Stomach smooth muscle (tissue), 2 donors: Measurements from ENCODE around the gene ADAMTSL2.
A peak's percentile ranks its signal among the peaks of the same experiment; 100 is the strongest.

Source experiments
- H3K27ac ChIP-seq: one replicate; pipeline ENCODE4 v1.7.0; 2013; ENCODE audit warnings: mild to moderate bottlenecking, low read length, inconsistent platforms
- H3K27me3 ChIP-seq, 2 donors: one replicate each; pipeline ENCODE4 v1.7.0; 2013; ENCODE audit warnings: low read length in 2 of 2; ENCODE audit not compliant: insufficient read depth in 2 of 2, control insufficient read depth in 1 of 2
- H3K36me3 ChIP-seq, 2 donors: one replicate each; pipeline ENCODE4 v1.7.0; 2013; ENCODE audit warnings: low read length in 2 of 2; ENCODE audit not compliant: control insufficient read depth in 2 of 2, insufficient read depth in 2 of 2
- H3K4me1 ChIP-seq: one replicate; pipeline ENCODE4 v1.7.0; 2013; ENCODE audit warnings: low read length; ENCODE audit not compliant: control insufficient read depth, insufficient read depth
- H3K4me3 ChIP-seq, 2 donors: one replicate each; pipeline ENCODE4 v1.7.0; 2013; ENCODE audit warnings: low read length in 2 of 2
- H3K9ac ChIP-seq, 2 donors: one replicate each; pipeline ENCODE4 v1.7.0; 2013; ENCODE audit warnings: low read length in 2 of 2, mild to moderate bottlenecking in 1 of 2
- H3K9me3 ChIP-seq, 2 donors: one replicate each; pipeline ENCODE4 v1.7.0; 2013; ENCODE audit warnings: low read length in 2 of 2; ENCODE audit not compliant: control insufficient read depth in 2 of 2
- donor health status: healthy.
- donor health status: Pancreatic carcinoma.

The ADAMTSL2 gene

GRCh38 chr9:133571896-133572595 lies 37.5 kb downstream of the ADAMTSL2 start:
- H3K27me3 ChIP-seq = peaks cover 0 to 3% of the 10 kb centered on the region in 2 donors
- H3K4me3 ChIP-seq = no peak overlapping the region

GRCh38 chr9:133572821-133573361 lies 38.4 kb downstream of the ADAMTSL2 start:
- peaks cover 19% of the 10 kb centered on the region for H3K4me1 ChIP-seq
- no peak overlapping the region for H3K27ac ChIP-seq
- no peaks in the 10 kb centered on the region for H3K9me3 ChIP-seq
- peaks cover 0 to 6% of the 10 kb centered on the region in 2 donors for H3K27me3 ChIP-seq
- H3K36me3 ChIP-seq = no peaks in the 10 kb centered on the region
- no peak overlapping the region for H3K9ac ChIP-seq
- peak overlapping the region in 1 of 2 donors; percentile 35 for H3K4me3 ChIP-seq

More at GRCh38 chr9:133571896-133572595, 37.5 kb downstream of the ADAMTSL2 start:
- H3K36me3 ChIP-seq = no peaks in the 10 kb centered on the region
- H3K9ac ChIP-seq = no peak overlapping the region
- H3K4me1 ChIP-seq = peaks cover 19% of the 10 kb centered on the region
- no peak overlapping the region for H3K27ac ChIP-seq
- H3K9me3 ChIP-seq = no peaks in the 10 kb centered on the region

GRCh38 chr9:133573791-133574515 lies 39.4 kb downstream of the ADAMTSL2 start:
- H3K4me1 ChIP-seq = peaks cover 19% of the 10 kb centered on the region
- no peak overlapping the region for H3K9ac ChIP-seq
- peaks cover 0 to 7% of the 10 kb centered on the region in 2 donors for H3K27me3 ChIP-seq

GRCh38 chr9:133574771-133575170 lies 40.3 kb downstream of the ADAMTSL2 start:
- Histone ChIP-seq H3K4me1 (peaks cover 19% of the 10 kb centered on the region), H3K4me3 (no peak overlapping the region), H3K27me3 (peaks cover 0 to 7% of the 10 kb centered on the region in 2 donors), H3K27ac (no peak overlapping the region), H3K9ac (no peak overlapping the region), H3K9me3 (no peaks in the 10 kb centered on the region), H3K36me3 (no peaks in the 10 kb centered on the region)

More at GRCh38 chr9:133573791-133574515, 39.4 kb downstream of the ADAMTSL2 start:
- Histone ChIP-seq H3K36me3 (no peaks in the 10 kb centered on the region), H3K27ac (no peak overlapping the region), H3K4me3 (no peak overlapping the region), H3K9me3 (no peaks in the 10 kb centered on the region)

- Histone ChIP-seq H3K4me3 (no peak overlapping the region), H3K36me3 (no peaks in the 10 kb centered on the region), H3K9ac (no peak overlapping the region), H3K27me3 (peaks cover 0 to 7% of the 10 kb centered on the region in 2 donors), H3K27ac (no peak overlapping the region), H3K4me1 (peaks cover 19% of the 10 kb centered on the region), H3K9me3 (no peaks in the 10 kb centered on the region)
Observed at GRCh38 chr9:133575186-133576030, 40.9 kb downstream of the ADAMTSL2 start.

- Histone ChIP-seq H3K4me1 (peaks cover 19% of the 10 kb centered on the region), H3K36me3 (no peaks in the 10 kb centered on the region), H3K9ac (no peak overlapping the region), H3K27me3 (peaks cover 0 to 7% of the 10 kb centered on the region in 2 donors), H3K9me3 (no peaks in the 10 kb centered on the region), H3K4me3 (no peak overlapping the region), H3K27ac (no peak overlapping the region)
Observed at GRCh38 chr9:133576031-133576874, 41.7 kb downstream of the ADAMTSL2 start.

- Histone ChIP-seq H3K27me3 (peaks cover 0 to 9% of the 10 kb centered on the region in 2 donors), H3K9ac (no peak overlapping the region), H3K27ac (no peak overlapping the region), H3K36me3 (no peaks in the 10 kb centered on the region), H3K9me3 (no peaks in the 10 kb centered on the region), H3K4me3 (peak overlapping the region in 1 of 2 donors; percentile 22), H3K4me1 (peaks cover 18% of the 10 kb centered on the region)
Observed at GRCh38 chr9:133576875-133577736, 42.6 kb downstream of the ADAMTSL2 start.

GRCh38 chr9:133577737-133578112 lies 43.2 kb downstream of the ADAMTSL2 start:
- Histone ChIP-seq H3K27ac (no peak overlapping the region), H3K36me3 (no peaks in the 10 kb centered on the region), H3K27me3 (peaks cover 5 to 15% of the 10 kb centered on the region in 2 donors), H3K9me3 (no peaks in the 10 kb centered on the region), H3K4me1 (peaks cover 15% of the 10 kb centered on the region), H3K4me3 (no peak overlapping the region), H3K9ac (no peak overlapping the region)
